Activated CD8-positive, alpha-beta memory T cell treated with anti-CD3 and anti-CD28 coated beads, Interleukin-2, amount 10 ng/mL, durations not matched to agents 7 days and 5 days (primary cell): ENCODE results near the gene RBP5. TPM values are rescaled to one million over a fixed set of nuclear protein-coding genes. Genes with fewer than 3 reads are reported as not detected.

Source experiments
- ATAC-seq: fragments of 150-1000 bp; cut with Tn5 transposase; one replicate; pipeline ENCODE4 v1.10.0; 2021; ENCODE audit warnings: moderate library complexity
- CTCF ChIA-PET: fragments of 350-600 bp; sonication (Branson Sonifier 250); formaldehyde crosslinking; loops from one replicate; lab custom pipeline; 2021; ENCODE audit warnings: antibody characterized with exemption; lab: Charles Lee
- DNase-seq: peaks from one replicate; pipeline ENCODE4 v3.0.0-alpha.2; 2020
- H3K27ac Mint-ChIP-seq: one replicate; pipeline ENCODE4 v1.8.0; 2021; ENCODE audit warnings: mild to moderate bottlenecking, mixed read lengths
- H3K27me3 Mint-ChIP-seq: one replicate; pipeline ENCODE4 v1.8.0; 2021; ENCODE audit warnings: mixed read lengths
- H3K36me3 Mint-ChIP-seq: one replicate; pipeline ENCODE4 v1.8.0; 2021; ENCODE audit warnings: mild to moderate bottlenecking, mixed read lengths
- H3K4me1 Mint-ChIP-seq: one replicate; pipeline ENCODE4 v1.8.0; 2021; ENCODE audit warnings: mixed read lengths
- H3K4me3 Mint-ChIP-seq: one replicate; pipeline ENCODE4 v1.8.0; 2021; ENCODE audit warnings: mild to moderate bottlenecking, moderate library complexity, mixed read lengths
- H3K9me3 Mint-ChIP-seq: one replicate; pipeline ENCODE4 v1.8.0; 2022; ENCODE audit warnings: low read depth, mixed read lengths
- total RNA-seq, 2 experiments: library from RNA; stranded (reverse); gene quantifications; one replicate each; pipeline ENCODE4 v1.2.3, GENCODE V29; 2021

RBP5 gene
- total RNA-seq, 2 experiments from 2014 or later: 0.87 to 0.91 TPM

GRCh38 chr12:7103837-7104584 lies 24.7 kb downstream of the RBP5 start:
- peaks cover 40% of the 10 kb centered on the region for H3K36me3 Mint-ChIP-seq
- CTCF ChIA-PET: interaction anchor here (0.8 to 1.9 kb wide), 4 partner anchors 9 to 166 kb away, joined by 3 to 8 read pairs (median 4); no protein-coding TSS in a partner anchor
- no peaks in the 10 kb centered on the region for H3K27me3 Mint-ChIP-seq
- H3K4me3 Mint-ChIP-seq: no peak overlapping the region
- no peak for DNase-seq
- H3K4me1 Mint-ChIP-seq: peaks cover 38% of the 10 kb centered on the region
- ATAC-seq: no peak
- H3K9me3 Mint-ChIP-seq: peaks cover 14% of the 10 kb centered on the region
- H3K27ac Mint-ChIP-seq: no peak overlapping the region

DNA sequence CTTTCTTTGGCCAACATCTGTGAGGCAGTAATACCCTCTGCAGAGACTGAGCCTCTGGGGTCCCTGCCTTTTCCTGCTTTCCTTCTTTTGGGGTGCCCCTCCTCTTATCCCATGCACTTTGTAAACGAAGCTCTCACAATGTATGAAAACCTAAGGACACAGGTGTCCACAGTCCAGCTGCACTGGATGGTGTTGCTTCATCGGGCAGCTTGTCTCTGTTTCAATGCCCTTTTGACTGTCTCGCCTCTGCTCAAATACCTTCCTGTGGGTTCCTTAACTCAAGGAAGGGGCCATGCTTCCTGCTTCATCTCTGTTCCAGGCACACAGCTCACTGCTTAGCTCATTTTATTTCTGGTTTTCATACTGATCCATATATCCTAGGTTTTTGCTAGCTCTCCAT lies 26.1 kb downstream of the RBP5 start:
- Mint-ChIP-seq H3K27ac (no peak overlapping the region), H3K36me3 (peaks cover 45% of the 10 kb centered on the region), H3K9me3 (peaks cover 14% of the 10 kb centered on the region), H3K4me3 (no peak overlapping the region), H3K4me1 (peaks cover 33% of the 10 kb centered on the region), H3K27me3 (no peaks in the 10 kb centered on the region)
- CTCF ChIA-PET: interaction anchor here (0.7 to 1.8 kb wide), 2 partner anchors 9 to 10 kb away, joined by 3 to 4 read pairs; no protein-coding TSS in a partner anchor
- DNase-seq (no peak), ATAC-seq (no peak)

GRCh38 chr12:7101694-7102131 lies 27.0 kb downstream of the RBP5 start:
- Mint-ChIP-seq H3K9me3 (peaks cover 13% of the 10 kb centered on the region), H3K4me1 (peaks cover 30% of the 10 kb centered on the region), H3K4me3 (no peak overlapping the region), H3K27me3 (no peaks in the 10 kb centered on the region), H3K27ac (no peak overlapping the region), H3K36me3 (peaks cover 42% of the 10 kb centered on the region)
- no peak for ATAC-seq
- no peak for DNase-seq
- CTCF ChIA-PET: no interaction called here

- Mint-ChIP-seq H3K9me3 (peaks cover 7% of the 10 kb centered on the region), H3K27ac (no peak overlapping the region), H3K36me3 (peaks cover 37% of the 10 kb centered on the region), H3K4me3 (no peak overlapping the region), H3K4me1 (peaks cover 26% of the 10 kb centered on the region), H3K27me3 (no peaks in the 10 kb centered on the region)
- ATAC-seq: no peak
- CTCF ChIA-PET: no interaction called here
- DNase-seq: no peak
Observed at GRCh38 chr12:7101047-7101693, 27.5 kb downstream of the RBP5 start.

- H3K4me1 Mint-ChIP-seq: peaks cover 18% of the 10 kb centered on the region
- H3K4me3 Mint-ChIP-seq: no peak overlapping the region
- ATAC-seq: no peak
- H3K36me3 Mint-ChIP-seq: peaks cover 28% of the 10 kb centered on the region
- H3K27ac Mint-ChIP-seq: no peak overlapping the region
- H3K9me3 Mint-ChIP-seq: no peaks in the 10 kb centered on the region
- H3K27me3 Mint-ChIP-seq: no peaks in the 10 kb centered on the region
- CTCF ChIA-PET: interaction anchor here (1.4 kb wide), 1 partner anchor 8 kb away, joined by 7 read pairs; no protein-coding TSS in a partner anchor
- no peak for DNase-seq
Observed at GRCh38 chr12:7100239-7100638, 28.4 kb downstream of the RBP5 start.

DNA sequence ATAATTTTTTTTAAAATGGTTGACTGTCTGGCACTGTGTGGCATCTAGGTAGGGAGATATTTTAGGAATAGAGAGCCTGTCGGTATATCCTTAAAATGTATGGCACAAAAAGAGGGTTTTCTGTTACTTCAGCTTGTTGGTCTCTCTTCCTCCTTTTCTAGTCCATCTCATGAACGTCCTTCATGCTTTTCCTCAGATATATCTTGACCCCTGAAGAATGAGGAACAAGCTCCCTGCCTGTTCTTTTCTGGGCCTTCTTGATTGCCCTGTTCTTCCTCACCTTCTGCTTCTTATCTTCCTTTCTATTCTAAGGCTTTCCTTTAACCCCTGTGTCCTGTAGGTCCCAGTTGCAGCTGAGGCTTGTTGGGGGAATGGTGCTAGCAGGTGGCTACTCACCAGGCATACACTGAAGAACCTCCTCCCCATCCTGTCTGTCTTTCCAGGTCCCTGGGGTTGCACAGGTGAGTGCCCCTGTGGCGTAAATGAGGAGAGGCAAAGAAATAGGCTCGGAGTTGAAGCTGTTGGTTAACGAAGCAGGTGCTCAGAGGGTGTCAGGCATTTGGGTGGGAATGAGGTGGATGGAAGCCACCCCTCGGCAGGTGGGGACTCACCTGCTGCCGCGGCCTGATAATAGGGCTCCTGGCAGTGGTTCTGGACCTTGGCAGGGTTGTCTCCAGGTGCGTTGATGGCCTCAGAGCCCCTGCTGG lies 29.2 kb downstream of the RBP5 start:
- Mint-ChIP-seq H3K27ac (no peak overlapping the region), H3K4me3 (no peak overlapping the region), H3K4me1 (peaks cover 18% of the 10 kb centered on the region), H3K27me3 (no peaks in the 10 kb centered on the region), H3K36me3 (peaks cover 23% of the 10 kb centered on the region), H3K9me3 (no peaks in the 10 kb centered on the region)
- no peak for ATAC-seq
- CTCF ChIA-PET: interaction anchor here (0.8 to 1.4 kb wide), 3 partner anchors 8 to 174 kb away, joined by 3 to 7 read pairs (median 4); partner anchors contain the start of gene C1RL
- no peak for DNase-seq

GRCh38 chr12:7096979-7097378 lies 31.7 kb downstream of the RBP5 start:
- no peak overlapping the region for H3K4me3 Mint-ChIP-seq
- CTCF ChIA-PET: interaction anchor here (1.7 kb wide), 1 partner anchor 151 kb away, joined by 5 read pairs; no protein-coding TSS in a partner anchor
- no peaks in the 10 kb centered on the region for H3K27me3 Mint-ChIP-seq
- peaks cover 16% of the 10 kb centered on the region for H3K36me3 Mint-ChIP-seq
- H3K9me3 Mint-ChIP-seq: no peaks in the 10 kb centered on the region
- ATAC-seq (no peak), DNase-seq (no peak)
- no peak overlapping the region for H3K27ac Mint-ChIP-seq
- H3K4me1 Mint-ChIP-seq: peaks cover 7% of the 10 kb centered on the region

DNA sequence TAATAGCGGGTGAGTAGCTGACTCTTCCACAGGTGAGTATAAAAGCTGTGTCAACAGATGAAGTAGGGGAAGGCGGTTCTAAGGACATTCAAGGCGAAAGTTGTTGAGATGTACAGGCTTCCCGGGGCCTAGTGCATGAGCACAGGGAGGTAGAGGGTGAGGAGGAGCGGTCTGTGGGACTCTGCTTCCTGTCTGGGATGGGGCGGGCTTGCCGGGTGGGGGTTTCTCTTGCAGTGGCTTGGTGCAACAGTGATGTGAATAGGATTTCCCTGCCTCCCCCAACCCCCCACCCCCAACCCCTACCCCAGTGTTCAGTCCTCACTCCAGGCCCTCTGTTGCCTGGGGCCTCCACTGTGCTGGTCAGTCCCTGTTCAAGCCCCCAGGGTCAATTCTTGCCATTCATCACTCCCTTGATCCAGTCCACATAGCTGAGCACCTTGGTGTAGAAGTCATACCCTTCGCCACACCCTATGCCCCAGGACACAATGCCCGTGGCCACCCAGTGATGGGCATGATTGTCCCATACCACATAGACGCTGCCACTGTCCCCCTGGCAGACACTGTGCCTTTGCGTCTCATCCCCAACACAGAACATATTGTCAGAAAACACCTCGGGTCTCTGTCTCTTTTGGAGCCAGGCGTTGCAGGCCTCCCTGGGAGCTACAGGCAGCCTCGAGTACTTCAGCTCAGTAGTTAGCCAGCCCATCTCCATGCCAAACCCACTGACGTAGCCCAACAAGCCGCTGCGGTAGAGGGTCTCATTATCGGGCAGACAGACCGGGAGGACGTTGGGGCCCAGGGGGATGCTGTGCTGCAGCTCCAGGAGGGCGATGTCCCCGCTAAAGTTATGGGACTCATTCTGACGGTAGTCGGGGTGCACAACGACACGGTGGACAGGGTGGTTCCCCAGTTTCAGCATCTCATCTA lies 32.4 kb downstream of the RBP5 start:
- no peaks in the 10 kb centered on the region for H3K9me3 Mint-ChIP-seq
- H3K4me1 Mint-ChIP-seq: peaks cover 6% of the 10 kb centered on the region
- CTCF ChIA-PET: interaction anchor here (1.5 to 1.7 kb wide), 3 partner anchors 12 to 152 kb away, joined by 5 to 7 read pairs (median 7); partner anchors contain the start of gene C12orf57
- no peaks in the 10 kb centered on the region for H3K27me3 Mint-ChIP-seq
- no peak overlapping the region for H3K27ac Mint-ChIP-seq
- DNase-seq (no peak), ATAC-seq (no peak)
- peaks cover 13% of the 10 kb centered on the region for H3K36me3 Mint-ChIP-seq
- no peak overlapping the region for H3K4me3 Mint-ChIP-seq

- DNase-seq: no peak
- no peak overlapping the region for H3K27ac Mint-ChIP-seq
- H3K4me1 Mint-ChIP-seq: peaks cover 6% of the 10 kb centered on the region
- H3K27me3 Mint-ChIP-seq: no peaks in the 10 kb centered on the region
- no peak for ATAC-seq
- CTCF ChIA-PET: interaction anchor here (0.9 to 1.6 kb wide), 9 partner anchors 9 to 149 kb away, joined by 3 to 5 read pairs (median 4); partner anchors contain the start of genes C12orf57, C1RL, LPCAT3 and RNU7-1
- H3K4me3 Mint-ChIP-seq: no peak overlapping the region
- no peaks in the 10 kb centered on the region for H3K9me3 Mint-ChIP-seq
- peaks cover 8% of the 10 kb centered on the region for H3K36me3 Mint-ChIP-seq
Observed at GRCh38 chr12:7093892-7094291, 34.8 kb downstream of the RBP5 start.

- Mint-ChIP-seq H3K4me1 (peaks cover 6% of the 10 kb centered on the region), H3K27me3 (no peaks in the 10 kb centered on the region), H3K27ac (no peak overlapping the region), H3K4me3 (no peak overlapping the region), H3K9me3 (no peaks in the 10 kb centered on the region), H3K36me3 (peaks cover 6% of the 10 kb centered on the region)
- no peak for DNase-seq
- CTCF ChIA-PET: interaction anchor here (0.9 to 1.6 kb wide), 10 partner anchors 9 to 149 kb away, joined by 3 to 5 read pairs (median 4); partner anchors contain the start of genes C12orf57, C1RL, LPCAT3 and RNU7-1
- ATAC-seq: no peak
Observed at GRCh38 chr12:7093486-7093885, 35.2 kb downstream of the RBP5 start.

- Mint-ChIP-seq H3K4me1 (peaks cover 6% of the 10 kb centered on the region), H3K27me3 (no peaks in the 10 kb centered on the region), H3K9me3 (no peaks in the 10 kb centered on the region), H3K27ac (no peak overlapping the region), H3K36me3 (peaks cover 1% of the 10 kb centered on the region), H3K4me3 (no peak overlapping the region)
- CTCF ChIA-PET: interaction anchor here (0.7 to 1.6 kb wide), 10 partner anchors 10 to 124 kb away, joined by 3 to 6 read pairs (median 4); partner anchors contain the start of gene C1RL
- DNase-seq (no peak), ATAC-seq (no peak)
Observed at GRCh38 chr12:7092986-7093460, 35.7 kb downstream of the RBP5 start.
